Keratinocyte (primary cell): ENCODE results near the gene FAM50A. TPM values are rescaled to one million over a fixed set of nuclear protein-coding genes. Genes with fewer than 3 reads are reported as not detected.

Experiments
- DNase-seq: peaks from one replicate; pipeline ENCODE4 v3.0.0-alpha.2; 2011; ENCODE audit warnings: low read depth, missing footprints, low spot score
- FAIRE-seq: peaks from 2 replicates; lab custom pipeline; 2011; peaks lifted over from hg19 to GRCh38; lab: Jason Lieb, UNC
- H2AFZ ChIP-seq: 2 replicates; pipeline ENCODE4 v1.6.0; 2012; ENCODE audit warnings: low read length, control low read depth, inconsistent platforms; ENCODE audit not compliant: control insufficient read depth
- H3K27ac ChIP-seq: 2 replicates; pipeline ENCODE4 v1.5.1; 2011; ENCODE audit warnings: low read length; ENCODE audit not compliant: control insufficient read depth, insufficient read depth
- H3K27me3 ChIP-seq: 3 replicates; pipeline ENCODE4 v1.6.0; 2011; ENCODE audit warnings: low read length; ENCODE audit not compliant: control insufficient read depth, insufficient read depth; ENCODE audit errors: extremely low read depth
- H3K36me3 ChIP-seq, 2 experiments: 2 replicates in 1 of 2; 3 replicates in 1 of 2; pipeline ENCODE4 v1.5.1; 2011; ENCODE audit warnings: low read length in 2 of 2, mild to moderate bottlenecking in 1 of 2; ENCODE audit not compliant: control insufficient read depth in 2 of 2, insufficient read depth in 2 of 2; ENCODE audit errors: extremely low read depth in 1 of 2
- H3K4me1 ChIP-seq: 3 replicates; pipeline ENCODE4 v1.5.1; 2011; ENCODE audit warnings: low read length; ENCODE audit not compliant: control insufficient read depth, insufficient read depth; ENCODE audit errors: extremely low read depth
- H3K4me2 ChIP-seq: 3 replicates; pipeline ENCODE4 v1.6.0; 2011; ENCODE audit warnings: low read depth, low read length; ENCODE audit not compliant: control insufficient read depth, insufficient read depth; ENCODE audit errors: extremely low read depth
- H3K4me3 ChIP-seq, 3 experiments: fragments of 200-600 bp in 1 of 3; sonication (generic) in 1 of 3; 2 replicates in 2 of 3; 3 replicates in 1 of 3; pipeline ENCODE4 v1.5.1; 2011 to 2016; ENCODE audit warnings: low read length in 3 of 3, mild to moderate bottlenecking in 3 of 3, control low read depth in 2 of 3, inconsistent platforms in 1 of 3, low read depth in 1 of 3, mixed read lengths in 1 of 3, mixed run types in 1 of 3, moderate library complexity in 1 of 3; ENCODE audit not compliant: control insufficient read depth in 2 of 3, insufficient read depth in 2 of 3; ENCODE audit errors: extremely low read depth in 1 of 3
- H3K79me2 ChIP-seq: 2 replicates; pipeline ENCODE4 v1.6.0; 2012; ENCODE audit warnings: low read length; ENCODE audit not compliant: control insufficient read depth, insufficient read depth
- H3K9ac ChIP-seq: 3 replicates; pipeline ENCODE4 v1.6.0; 2011; ENCODE audit warnings: low read length; ENCODE audit not compliant: control insufficient read depth, insufficient read depth; ENCODE audit errors: extremely low read depth
- H3K9me1 ChIP-seq: 3 replicates; pipeline ENCODE4 v1.6.0; 2011; ENCODE audit warnings: low read length; ENCODE audit not compliant: control insufficient read depth, insufficient read depth; ENCODE audit errors: extremely low read depth
- H3K9me3 ChIP-seq: 2 replicates; pipeline ENCODE4 v1.5.1; 2012; ENCODE audit warnings: low read depth, low read length; ENCODE audit not compliant: control insufficient read depth
- H4K20me1 ChIP-seq: 3 replicates; pipeline ENCODE4 v1.6.0; 2011; ENCODE audit warnings: low read length; ENCODE audit not compliant: control insufficient read depth, insufficient read depth; ENCODE audit errors: extremely low read depth
- EZH2 ChIP-seq: IDR thresholded peaks from one replicate; pipeline ENCODE4 v1.6.1; 2012; ENCODE audit warnings: inconsistent platforms, mild to moderate bottlenecking, low read length, moderate library complexity
- dilution Hi-C: fragments of 300-500 bp; cut with MboI; formaldehyde crosslinking; loops from one replicate; pipeline ENCODE4 v1.7.0; 2020; ENCODE audit warnings: low sequenced_read_pairs; ENCODE audit not compliant: extremely low pct_ligation_motif_present
- polyA plus RNA-seq, 5 experiments: library from polyadenylated mRNA; depleted of rRNA in 3 of 5; stranded (reverse) in 3 of 5; stranded (forward) in 1 of 5; unstranded in 1 of 5; fragments of >200 nt; gene quantifications; 1 replicate in 1 of 5; 2 replicates in 3 of 5; 3 replicates in 1 of 5; pipeline versions ENCODE4 v1.2.1 to v1.2.3, GENCODE V29; 2011 to 2012; ENCODE audit warnings: missing spikeins in 2 of 5, low read depth in 1 of 5, low replicate concordance in 1 of 5
- TF ChIP-seq, protein P1 (sequence below), 3 experiments: IDR thresholded peaks in 1 of 3; conservative IDR thresholded peaks in 1 of 3; optimal IDR thresholded peaks in 1 of 3; 2 replicates in 2 of 3; 3 replicates in 1 of 3; pipeline versions ENCODE3 to v1.5.1; 2011; ENCODE audit warnings: low read length in 3 of 3, mild to moderate bottlenecking in 3 of 3, moderate library complexity in 2 of 3, control low read depth in 1 of 3, inconsistent platforms in 1 of 3; ENCODE audit not compliant: insufficient read depth in 2 of 3; ENCODE audit errors: extremely low read depth in 1 of 3

Gene FAM50A
- polyA plus RNA-seq, 1 donor (not counting 4 experiments of a cell fraction or from before 2014, with no cell fraction given): 35.7 TPM

DNA sequence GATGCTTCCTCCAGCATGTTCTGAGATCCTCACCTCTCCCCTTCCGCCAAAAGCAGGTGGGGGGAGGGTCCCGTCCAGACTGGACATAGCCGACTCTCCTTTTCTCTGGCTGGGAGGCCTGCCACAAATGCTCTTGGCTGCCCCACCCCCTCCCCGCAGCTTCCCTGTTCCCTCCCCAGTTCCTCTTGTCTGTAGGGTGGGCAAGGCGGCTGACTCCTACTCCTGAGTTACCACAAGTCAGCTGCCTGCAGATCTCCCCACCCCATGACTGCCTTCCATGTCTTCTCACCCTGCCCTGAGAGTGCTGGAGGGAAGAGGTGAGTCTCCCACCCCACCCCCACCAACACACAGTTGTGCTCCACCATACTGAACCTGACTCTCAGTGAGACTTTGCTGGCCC is 12.6 kb upstream of the FAM50A start:
- H3K27me3 ChIP-seq: no peaks in the 10 kb centered on the region
- no peaks in the 10 kb centered on the region for H3K9me3 ChIP-seq
- peaks cover 4 to 5% of the 10 kb centered on the region in 2 experiments for H3K36me3 ChIP-seq
- H3K4me3 ChIP-seq: no peak overlapping the region
- no peak overlapping the region for H3K4me2 ChIP-seq
- H3K27ac ChIP-seq: no peak overlapping the region
- DNase-seq (no peak), FAIRE-seq (no peak)
- H4K20me1 ChIP-seq: no peaks in the 10 kb centered on the region
- TF ChIP-seq EZH2: no peak
- TF ChIP-seq, protein P1, sequence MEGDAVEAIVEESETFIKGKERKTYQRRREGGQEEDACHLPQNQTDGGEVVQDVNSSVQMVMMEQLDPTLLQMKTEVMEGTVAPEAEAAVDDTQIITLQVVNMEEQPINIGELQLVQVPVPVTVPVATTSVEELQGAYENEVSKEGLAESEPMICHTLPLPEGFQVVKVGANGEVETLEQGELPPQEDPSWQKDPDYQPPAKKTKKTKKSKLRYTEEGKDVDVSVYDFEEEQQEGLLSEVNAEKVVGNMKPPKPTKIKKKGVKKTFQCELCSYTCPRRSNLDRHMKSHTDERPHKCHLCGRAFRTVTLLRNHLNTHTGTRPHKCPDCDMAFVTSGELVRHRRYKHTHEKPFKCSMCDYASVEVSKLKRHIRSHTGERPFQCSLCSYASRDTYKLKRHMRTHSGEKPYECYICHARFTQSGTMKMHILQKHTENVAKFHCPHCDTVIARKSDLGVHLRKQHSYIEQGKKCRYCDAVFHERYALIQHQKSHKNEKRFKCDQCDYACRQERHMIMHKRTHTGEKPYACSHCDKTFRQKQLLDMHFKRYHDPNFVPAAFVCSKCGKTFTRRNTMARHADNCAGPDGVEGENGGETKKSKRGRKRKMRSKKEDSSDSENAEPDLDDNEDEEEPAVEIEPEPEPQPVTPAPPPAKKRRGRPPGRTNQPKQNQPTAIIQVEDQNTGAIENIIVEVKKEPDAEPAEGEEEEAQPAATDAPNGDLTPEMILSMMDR (optimal IDR thresholded peaks at IDR 0.05 in 1 of 3, IDR thresholded peaks at IDR 0.05 in 1 of 3, conservative IDR thresholded peaks at IDR 0.05 in 1 of 3; ENCODE audit: extremely low read depth in 1 of 3, insufficient read depth in 2 of 3, low read length in 3 of 3): no peak
- no peak overlapping the region for H3K9ac ChIP-seq
- dilution Hi-C loops: no loop called here
- peaks cover 14% of the 10 kb centered on the region for H3K79me2 ChIP-seq
- no peak overlapping the region for H2AFZ ChIP-seq
- H3K4me1 ChIP-seq: peaks cover 6% of the 10 kb centered on the region
- no peaks in the 10 kb centered on the region for H3K9me1 ChIP-seq

DNA sequence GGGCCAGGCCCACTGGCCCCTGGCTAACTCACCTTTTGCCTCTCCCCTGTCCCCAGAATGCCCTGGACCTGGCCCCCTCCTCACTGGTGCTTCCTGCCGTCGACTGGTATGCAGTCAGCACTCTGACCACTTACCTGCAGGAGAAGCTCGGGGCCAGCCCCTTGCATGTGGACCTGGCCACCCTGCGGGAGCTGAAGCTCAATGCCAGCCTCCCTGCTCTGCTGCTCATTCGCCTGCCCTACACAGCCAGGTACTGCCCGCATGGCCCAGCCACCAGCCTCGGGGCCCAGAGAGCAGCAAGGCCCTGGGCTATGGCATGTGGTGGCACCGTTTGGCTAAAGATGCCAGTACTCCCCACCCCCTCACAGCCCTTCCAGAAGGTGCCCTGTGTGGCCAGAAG is 11.7 kb upstream of the FAM50A start:
- Histone ChIP-seq H3K27ac (no peak overlapping the region), H3K4me2 (no peak overlapping the region), H2AFZ (no peak overlapping the region), H3K4me1 (peaks cover 6% of the 10 kb centered on the region), H3K9ac (no peak overlapping the region), H3K79me2 (peaks cover 16% of the 10 kb centered on the region), H3K9me3 (no peaks in the 10 kb centered on the region), H3K9me1 (no peaks in the 10 kb centered on the region), H3K36me3 (peaks cover 4 to 5% of the 10 kb centered on the region in 2 experiments), H4K20me1 (no peaks in the 10 kb centered on the region), H3K27me3 (no peaks in the 10 kb centered on the region), H3K4me3 (no peak overlapping the region)
- FAIRE-seq: no peak
- TF ChIP-seq, protein P1 (optimal IDR thresholded peaks at IDR 0.05 in 1 of 3, IDR thresholded peaks at IDR 0.05 in 1 of 3, conservative IDR thresholded peaks at IDR 0.05 in 1 of 3; ENCODE audit: extremely low read depth in 1 of 3, insufficient read depth in 2 of 3, low read length in 3 of 3): no peak
- TF ChIP-seq EZH2: no peak
- dilution Hi-C loops: no loop called here
- no peak for DNase-seq
